ENCODE measurements around the gene GPX4. TPM values are rescaled to one million over a fixed set of nuclear protein-coding genes. Genes with fewer than 3 reads are reported as not detected.

Gene GPX4
- total RNA-seq, 2 experiments from 2014 or later, result 148 to 203 TPM

GRCh38 chr19:1134431-1134830, 30.6 kb downstream of the GPX4 start:
- H3K4me1 ChIP-seq (ENCODE audit: insufficient read depth, low read length, poor library complexity, severe bottlenecking), result peaks cover 34% of the 10 kb centered on the region
- no peaks in the 10 kb centered on the region for H3K79me2 ChIP-seq (ENCODE audit: insufficient read depth, low read depth, low read length)
- POLR2A ChIA-PET, result interaction anchor here (0.7 to 0.9 kb wide), 2 partner anchors 62 to 65 kb away, joined by 3 to 7 read pairs; no protein-coding TSS in a partner anchor

GRCh38 chr19:1135454-1135853, 31.7 kb downstream of the GPX4 start:
- Histone ChIP-seq H2AFZ (ENCODE audit: low read length) (no peak overlapping the region), H3K9me2 (ENCODE audit: insufficient read depth, low read length) (no peaks in the 10 kb centered on the region), H3K4me3 (ENCODE audit: low read depth, low read length, poor library complexity, severe bottlenecking) (no peak overlapping the region), H3K27ac (ENCODE audit: low read depth, low read length, poor library complexity, severe bottlenecking) (no peak overlapping the region), H3K36me3 (ENCODE audit: insufficient read depth, low read length) (peaks cover 6% of the 10 kb centered on the region; the same call in 1 of the 2 replicates), H3K79me2 (ENCODE audit: insufficient read depth, low read depth, low read length) (no peaks in the 10 kb centered on the region), H3K4me2 (ENCODE audit: low read length) (no peak overlapping the region), H4K20me1 (ENCODE audit: insufficient read depth, low read length) (no peaks in the 10 kb centered on the region), H3K9me3 (ENCODE audit: low read length) (no peaks in the 10 kb centered on the region), H3K4me1 (ENCODE audit: insufficient read depth, low read length, poor library complexity, severe bottlenecking) (peaks cover 31% of the 10 kb centered on the region)
- intact Hi-C loops (cut with micrococcal nuclease; ENCODE audit: unreplicated experiment), result no loop called here
- ChIA-PET CTCF (ENCODE audit: unreplicated experiment) (interaction anchor here (0.6 kb wide), 1 partner anchor 13 kb away, joined by 6 read pairs; no protein-coding TSS in a partner anchor), POLR2A (no interaction called here)
- no TSS peak for BruUV-seq (replicated peaks)
- no peak for DNase-seq (ENCODE audit: low spot score)
- TF ChIP-seq CTCF (conservative IDR thresholded peaks at IDR 0.05; ENCODE audit: low read length), result no peak

More at GRCh38 chr19:1134431-1134830, 30.6 kb downstream of the GPX4 start:
- no peak overlapping the region for H2AFZ ChIP-seq (ENCODE audit: low read length)
- CTCF ChIA-PET (ENCODE audit: unreplicated experiment), result no interaction called here
- H3K4me2 ChIP-seq (ENCODE audit: low read length), result no peak overlapping the region
- TF ChIP-seq CTCF (conservative IDR thresholded peaks at IDR 0.05; ENCODE audit: low read length) (no peak), EZH2phosphoT487 (IDR thresholded peaks at IDR 0.05; ENCODE audit: borderline replicate concordance, low read depth, low read length) (no peak)
- no peaks in the 10 kb centered on the region for H3K9me3 ChIP-seq (ENCODE audit: low read length)
- no peak overlapping the region for H3K4me3 ChIP-seq (ENCODE audit: low read depth, low read length, poor library complexity, severe bottlenecking)
- H3K9me2 ChIP-seq (ENCODE audit: insufficient read depth, low read length), result no peaks in the 10 kb centered on the region
- intact Hi-C loops (cut with micrococcal nuclease; ENCODE audit: unreplicated experiment), result loop anchor here (5.0 kb wide), 1 partner anchor 38 kb away; the partner anchor contains the start of gene SBNO2
- no peak for DNase-seq (ENCODE audit: low spot score)
- no peaks in the 10 kb centered on the region for H4K20me1 ChIP-seq (ENCODE audit: insufficient read depth, low read length)
- peaks cover 1% of the 10 kb centered on the region; the same call in 1 of the 2 replicates for H3K36me3 ChIP-seq (ENCODE audit: insufficient read depth, low read length)
- no peak overlapping the region for H3K27ac ChIP-seq (ENCODE audit: low read depth, low read length, poor library complexity, severe bottlenecking)
- no TSS peak for BruUV-seq (replicated peaks)

- Histone ChIP-seq H3K4me3 (ENCODE audit: low read depth, low read length, poor library complexity, severe bottlenecking) (no peak overlapping the region), H3K4me1 (ENCODE audit: insufficient read depth, low read length, poor library complexity, severe bottlenecking) (peaks cover 24% of the 10 kb centered on the region), H3K4me2 (ENCODE audit: low read length) (no peak overlapping the region; the same call in 1 of the 2 replicates), H3K79me2 (ENCODE audit: insufficient read depth, low read depth, low read length) (no peaks in the 10 kb centered on the region), H3K9me3 (ENCODE audit: low read length) (no peaks in the 10 kb centered on the region), H2AFZ (ENCODE audit: low read length) (no peak overlapping the region), H3K27ac (ENCODE audit: low read depth, low read length, poor library complexity, severe bottlenecking) (no peak overlapping the region), H4K20me1 (ENCODE audit: insufficient read depth, low read length) (no peaks in the 10 kb centered on the region), H3K36me3 (ENCODE audit: insufficient read depth, low read length) (peaks cover 6% of the 10 kb centered on the region; the same call in 1 of the 2 replicates), H3K9me2 (ENCODE audit: insufficient read depth, low read length) (no peaks in the 10 kb centered on the region)
- ChIA-PET CTCF (ENCODE audit: unreplicated experiment) (interaction anchor here (0.6 kb wide), 1 partner anchor 13 kb away, joined by 6 read pairs; no protein-coding TSS in a partner anchor), POLR2A (no interaction called here)
- intact Hi-C loops (cut with micrococcal nuclease; ENCODE audit: unreplicated experiment), result no loop called here
- TF ChIP-seq EZH2phosphoT487 (IDR thresholded peaks at IDR 0.05; ENCODE audit: borderline replicate concordance, low read depth, low read length), result no peak
- no peak for TF ChIP-seq CTCF (conservative IDR thresholded peaks at IDR 0.05; ENCODE audit: low read length)
- no TSS peak for BruUV-seq (replicated peaks)
- DNase-seq (ENCODE audit: low spot score), result no peak
These were observed 32.4 kb downstream of the GPX4 start for GRCh38 chr19:1136201-1136600.

Data from OCI-LY7 (cell line).